ENCODE data around the gene IGSF21.

Gene IGSF21

DNA sequence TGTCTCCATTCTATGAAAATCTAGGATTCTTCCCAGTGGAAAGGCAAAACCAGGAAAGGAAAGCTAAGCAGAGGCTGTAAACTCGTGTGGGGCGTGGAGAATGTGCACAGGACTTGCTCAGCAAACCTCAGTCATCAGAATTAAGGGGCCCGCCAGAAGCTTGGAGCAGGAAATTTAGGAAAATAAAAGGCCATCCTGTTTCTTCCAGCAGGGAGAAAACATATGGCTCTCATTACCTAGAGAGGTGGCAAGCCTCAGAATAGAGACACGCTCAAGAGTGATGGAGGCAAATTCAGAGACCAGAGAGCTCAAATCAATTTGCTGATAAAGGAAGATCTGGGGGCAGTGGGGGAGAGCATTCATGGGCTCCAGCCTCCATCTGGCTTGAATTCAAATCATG is 221.2 kb downstream of the IGSF21 start:
- TF ChIP-seq TAF1 (IDR thresholded peaks at IDR 0.05; ENCODE audit: low read depth) (no peak), RAD21 (IDR thresholded peaks at IDR 0.05; ENCODE audit: low read depth) (no peak), FOXM1 (IDR thresholded peaks at IDR 0.05; ENCODE audit: borderline replicate concordance, low read depth) (no peak), EP300 (IDR thresholded peaks at IDR 0.05; ENCODE audit: borderline replicate concordance) (no peak), TEAD4 (IDR thresholded peaks at IDR 0.05) (no peak), TCF12 (IDR thresholded peaks at IDR 0.05; ENCODE audit: low read depth) (no peak), REST (IDR thresholded peaks at IDR 0.05; ENCODE audit: low read depth) (no peak), ZBTB7A (IDR thresholded peaks at IDR 0.05; ENCODE audit: low read depth) (no peak), YY1 (IDR thresholded peaks at IDR 0.05; ENCODE audit: low read depth) (no peak), NFIC (IDR thresholded peaks at IDR 0.05) (no peak), EGR1 (IDR thresholded peaks at IDR 0.05) (no peak), CEBPB (IDR thresholded peaks at IDR 0.05) (no peak), MAX (IDR thresholded peaks at IDR 0.05) (no peak), CREB1 (IDR thresholded peaks at IDR 0.05; ENCODE audit: low read depth) (no peak)
- TF ChIP-seq, protein P1, sequence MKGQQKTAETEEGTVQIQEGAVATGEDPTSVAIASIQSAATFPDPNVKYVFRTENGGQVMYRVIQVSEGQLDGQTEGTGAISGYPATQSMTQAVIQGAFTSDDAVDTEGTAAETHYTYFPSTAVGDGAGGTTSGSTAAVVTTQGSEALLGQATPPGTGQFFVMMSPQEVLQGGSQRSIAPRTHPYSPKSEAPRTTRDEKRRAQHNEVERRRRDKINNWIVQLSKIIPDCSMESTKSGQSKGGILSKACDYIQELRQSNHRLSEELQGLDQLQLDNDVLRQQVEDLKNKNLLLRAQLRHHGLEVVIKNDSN (IDR thresholded peaks at IDR 0.05) = no peak

GRCh38 chr1:18329469-18330253 is 222.1 kb downstream of the IGSF21 start:
- TF ChIP-seq EP300 (IDR thresholded peaks at IDR 0.05; ENCODE audit: borderline replicate concordance) = no peak

- no peak for TF ChIP-seq YY1 (IDR thresholded peaks at IDR 0.05; ENCODE audit: low read depth)
- TF ChIP-seq NFIC (IDR thresholded peaks at IDR 0.05) = no peak
- TF ChIP-seq RAD21 (IDR thresholded peaks at IDR 0.05; ENCODE audit: low read depth) = no peak
- no peak for TF ChIP-seq EGR1 (IDR thresholded peaks at IDR 0.05)
- no peak for TF ChIP-seq TEAD4 (IDR thresholded peaks at IDR 0.05)
- TF ChIP-seq REST (IDR thresholded peaks at IDR 0.05; ENCODE audit: low read depth) = no peak
- TF ChIP-seq TAF1 (IDR thresholded peaks at IDR 0.05; ENCODE audit: low read depth) = no peak
- TF ChIP-seq CEBPB (IDR thresholded peaks at IDR 0.05) = no peak
- TF ChIP-seq FOXM1 (IDR thresholded peaks at IDR 0.05; ENCODE audit: borderline replicate concordance, low read depth) = no peak
- TF ChIP-seq TCF12 (IDR thresholded peaks at IDR 0.05; ENCODE audit: low read depth) = no peak
- TF ChIP-seq EP300 (IDR thresholded peaks at IDR 0.05; ENCODE audit: borderline replicate concordance) = no peak
- TF ChIP-seq, protein P1 (IDR thresholded peaks at IDR 0.05) = no peak
These were observed 225.0 kb downstream of the IGSF21 start for GRCh38 chr1:18332576-18332975.

DNA sequence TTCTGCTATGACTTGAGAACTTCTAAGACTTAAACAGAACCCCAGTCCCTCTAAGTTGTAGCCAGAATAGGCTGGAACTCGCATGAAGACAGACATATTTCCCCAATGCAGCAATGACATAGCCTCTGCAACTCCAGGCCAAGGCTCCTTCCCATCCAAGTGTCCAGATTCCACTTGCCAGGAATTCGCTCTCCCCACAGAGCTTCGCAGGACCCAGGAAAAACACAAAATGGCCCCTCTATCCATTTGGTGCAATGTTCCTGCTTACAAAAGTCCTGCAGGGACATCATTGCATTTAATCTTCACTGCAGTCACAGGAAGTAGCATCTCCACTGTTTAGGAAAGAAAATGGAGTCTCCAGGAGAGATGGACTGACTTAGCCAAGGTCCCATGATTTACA is 225.6 kb downstream of the IGSF21 start:
- TF ChIP-seq EGR1 (IDR thresholded peaks at IDR 0.05) (no peak), REST (IDR thresholded peaks at IDR 0.05; ENCODE audit: low read depth) (no peak), TEAD4 (IDR thresholded peaks at IDR 0.05) (no peak), YY1 (IDR thresholded peaks at IDR 0.05; ENCODE audit: low read depth) (no peak), EP300 (IDR thresholded peaks at IDR 0.05; ENCODE audit: borderline replicate concordance) (no peak), CREB1 (IDR thresholded peaks at IDR 0.05; ENCODE audit: low read depth) (no peak), RAD21 (IDR thresholded peaks at IDR 0.05; ENCODE audit: low read depth) (no peak), FOXM1 (IDR thresholded peaks at IDR 0.05; ENCODE audit: borderline replicate concordance, low read depth) (no peak), TCF12 (IDR thresholded peaks at IDR 0.05; ENCODE audit: low read depth) (no peak), CEBPB (IDR thresholded peaks at IDR 0.05) (no peak), ZBTB7A (IDR thresholded peaks at IDR 0.05; ENCODE audit: low read depth) (no peak), TAF1 (IDR thresholded peaks at IDR 0.05; ENCODE audit: low read depth) (no peak), NFIC (IDR thresholded peaks at IDR 0.05) (no peak)

Measured in Ishikawa (cell line).